MG63 (cell line): Measurements from ENCODE around the gene GLG1. TPM values are rescaled to one million over a fixed set of nuclear protein-coding genes. Genes with fewer than 3 reads are reported as not detected.

Experiments
- DNase-seq: peaks from one replicate; pipeline ENCODE4 v3.0.0-alpha.2; 2020
- H3K27me3 ChIP-seq: fragments of 250-450 bp; sonication (Bioruptor Pico); 2 replicates; pipeline ENCODE4 v1.5.1; 2020; ENCODE audit warnings: mild to moderate bottlenecking, moderate library complexity
- H3K36me3 ChIP-seq: fragments of 250-450 bp; sonication (Bioruptor Pico); 2 replicates; pipeline ENCODE4 v1.5.1; 2020; ENCODE audit warnings: mild to moderate bottlenecking, moderate library complexity
- H3K4me3 ChIP-seq: fragments of 250-450 bp; sonication (Bioruptor Pico); 2 replicates; pipeline ENCODE4 v1.5.1; 2020; ENCODE audit warnings: mild to moderate bottlenecking, moderate library complexity
- H3K9me3 ChIP-seq: fragments of 250-450 bp; sonication (Bioruptor Pico); 2 replicates; pipeline ENCODE4 v1.5.1; 2020; ENCODE audit warnings: mild to moderate bottlenecking, moderate library complexity
- total RNA-seq: library from RNA; depleted of rRNA; stranded (reverse); fragments of >200 nt; shearing (Covaris generic); gene quantifications from 2 replicates; pipeline ENCODE4 v1.2.3, GENCODE V29; 2014; ENCODE audit warnings: low replicate concordance

The GLG1 gene
- total RNA-seq, 1 experiment from 2014 or later: 29.4 TPM

DNA sequence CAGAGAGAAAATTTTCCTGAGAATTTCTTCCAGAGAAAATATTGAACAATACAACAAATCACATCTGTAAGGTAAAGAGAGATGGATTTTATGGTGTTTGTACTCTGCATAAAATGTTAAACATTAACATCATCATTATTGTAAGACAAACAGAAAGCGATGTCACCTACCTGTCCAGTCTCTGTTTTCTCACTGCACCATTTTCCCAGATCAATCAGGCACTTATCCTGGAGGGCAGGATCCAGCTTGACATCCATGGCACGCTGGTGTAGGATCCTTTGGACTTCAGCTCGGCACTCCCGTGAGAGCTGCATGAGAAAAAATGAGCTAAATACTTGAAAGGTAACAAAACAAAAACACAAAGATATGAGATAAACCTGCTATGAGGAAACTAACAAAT, 129.7 kb downstream of the GLG1 start:
- no peak for DNase-seq

GRCh38 chr16:74474416-74474815, 132.5 kb downstream of the GLG1 start:
- Histone ChIP-seq H3K27me3 (no peaks in the 10 kb centered on the region), H3K36me3 (peaks cover 4% of the 10 kb centered on the region; the same call in 1 of the 2 replicates), H3K4me3 (no peak overlapping the region), H3K9me3 (no peaks in the 10 kb centered on the region)
- DNase-seq: no peak

More for the DNA sequence above, 129.7 kb downstream of the GLG1 start:
- Histone ChIP-seq H3K9me3 (no peaks in the 10 kb centered on the region), H3K27me3 (no peaks in the 10 kb centered on the region), H3K36me3 (peaks cover 4% of the 10 kb centered on the region; the same call in 1 of the 2 replicates), H3K4me3 (no peak overlapping the region)

DNA sequence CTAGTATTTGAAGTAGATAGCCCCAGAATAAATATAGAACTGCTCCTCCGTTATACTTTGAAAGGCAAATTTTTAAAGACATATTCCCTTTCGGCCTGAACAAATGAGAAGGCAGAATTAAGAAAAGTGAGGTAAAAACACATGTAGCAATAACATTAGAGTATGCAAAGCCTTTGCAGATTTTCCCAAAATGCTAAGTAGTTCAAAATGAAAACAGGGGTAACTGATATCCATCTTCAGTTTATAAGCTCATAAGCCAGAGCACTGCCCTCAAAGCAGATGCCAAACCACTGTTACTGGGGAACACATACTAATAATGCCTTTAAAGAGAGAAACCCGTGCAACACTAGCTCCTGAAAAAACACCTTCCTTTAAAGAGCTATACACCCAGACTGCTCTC, 134.4 kb downstream of the GLG1 start:
- H3K36me3 ChIP-seq: peaks cover 4% of the 10 kb centered on the region; the same call in 1 of the 2 replicates
- no peaks in the 10 kb centered on the region for H3K9me3 ChIP-seq
- no peak for DNase-seq
- no peaks in the 10 kb centered on the region for H3K27me3 ChIP-seq
- no peak overlapping the region for H3K4me3 ChIP-seq

DNA sequence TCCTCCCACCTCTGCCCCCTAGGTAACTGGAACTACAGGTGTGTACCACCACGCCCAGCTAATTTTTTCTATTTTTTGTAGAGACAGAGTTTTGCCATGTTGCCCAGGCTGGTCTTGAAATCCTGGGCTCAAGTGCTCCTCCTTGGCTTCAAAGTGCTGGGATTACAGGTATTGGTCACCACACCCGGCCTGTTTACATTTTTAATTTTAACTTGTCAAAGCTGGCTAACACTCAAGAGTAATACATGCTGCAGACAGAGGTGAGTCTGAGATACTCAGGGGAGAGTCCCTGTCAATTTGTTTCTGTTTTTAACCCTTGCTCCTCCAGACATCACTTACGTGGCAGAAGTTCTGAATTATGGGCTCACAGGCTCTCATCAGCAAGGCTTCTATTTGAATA, 134.9 kb downstream of the GLG1 start:
- no peaks in the 10 kb centered on the region for H3K9me3 ChIP-seq
- no peaks in the 10 kb centered on the region for H3K27me3 ChIP-seq
- no peak for DNase-seq
- no peak overlapping the region for H3K4me3 ChIP-seq
- peaks cover 4% of the 10 kb centered on the region; the same call in 1 of the 2 replicates for H3K36me3 ChIP-seq

DNA sequence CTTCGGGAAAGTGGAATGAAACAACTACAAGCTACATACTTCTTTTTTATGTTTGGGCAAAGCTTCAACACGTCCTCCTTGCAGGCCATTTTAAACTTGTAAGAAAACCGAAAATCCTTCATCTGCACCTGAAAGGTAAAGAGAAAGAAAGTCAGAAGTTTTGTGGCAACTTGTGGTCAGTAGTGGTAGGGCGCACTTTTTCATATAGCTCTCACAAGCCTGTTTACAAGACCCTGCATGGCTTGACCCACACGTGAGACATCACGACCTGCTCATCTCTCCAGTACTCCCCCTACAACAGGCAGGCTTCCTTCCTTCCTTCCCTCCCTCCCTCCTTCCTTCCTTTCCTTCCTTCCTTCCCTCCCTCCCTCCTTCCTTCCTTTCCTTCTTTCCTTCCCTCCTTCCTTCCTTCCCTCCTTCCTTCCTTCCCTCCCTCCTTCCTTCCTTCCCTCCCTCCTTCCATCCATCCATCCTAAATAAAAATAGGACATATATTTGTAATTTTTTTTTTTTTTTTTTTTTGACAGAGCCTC, 136.9 kb downstream of the GLG1 start:
- H3K4me3 ChIP-seq: no peak overlapping the region
- H3K27me3 ChIP-seq: no peaks in the 10 kb centered on the region
- H3K36me3 ChIP-seq: no peaks in the 10 kb centered on the region
- H3K9me3 ChIP-seq: no peaks in the 10 kb centered on the region
- DNase-seq: no peak

GRCh38 chr16:74468807-74469525, 137.9 kb downstream of the GLG1 start:
- H3K27me3 ChIP-seq: no peaks in the 10 kb centered on the region
- no peaks in the 10 kb centered on the region for H3K9me3 ChIP-seq
- no peaks in the 10 kb centered on the region for H3K36me3 ChIP-seq
- DNase-seq: no peak
- H3K4me3 ChIP-seq: no peak overlapping the region

- no peaks in the 10 kb centered on the region for H3K36me3 ChIP-seq
- DNase-seq: no peak
- no peaks in the 10 kb centered on the region for H3K27me3 ChIP-seq
- H3K9me3 ChIP-seq: no peaks in the 10 kb centered on the region
- no peak overlapping the region for H3K4me3 ChIP-seq
Observed at GRCh38 chr16:74466872-74467271, 140.0 kb downstream of the GLG1 start.

GRCh38 chr16:74465851-74466685, 140.8 kb downstream of the GLG1 start:
- H3K4me3 ChIP-seq: no peak overlapping the region

GRCh38 chr16:74465281-74465680, 141.6 kb downstream of the GLG1 start:
- DNase-seq: no peak
- no peaks in the 10 kb centered on the region for H3K27me3 ChIP-seq
- H3K36me3 ChIP-seq: 0 out of 2 replicates have a peak, but pooled peaks cover 2% of the 10 kb centered on the region
- no peak overlapping the region for H3K4me3 ChIP-seq
- no peaks in the 10 kb centered on the region for H3K9me3 ChIP-seq

More at GRCh38 chr16:74465851-74466685, 140.8 kb downstream of the GLG1 start:
- no peak for DNase-seq
- Histone ChIP-seq H3K36me3 (0 out of 2 replicates have a peak, but pooled peaks cover 2% of the 10 kb centered on the region), H3K9me3 (no peaks in the 10 kb centered on the region), H3K27me3 (no peaks in the 10 kb centered on the region)

DNA sequence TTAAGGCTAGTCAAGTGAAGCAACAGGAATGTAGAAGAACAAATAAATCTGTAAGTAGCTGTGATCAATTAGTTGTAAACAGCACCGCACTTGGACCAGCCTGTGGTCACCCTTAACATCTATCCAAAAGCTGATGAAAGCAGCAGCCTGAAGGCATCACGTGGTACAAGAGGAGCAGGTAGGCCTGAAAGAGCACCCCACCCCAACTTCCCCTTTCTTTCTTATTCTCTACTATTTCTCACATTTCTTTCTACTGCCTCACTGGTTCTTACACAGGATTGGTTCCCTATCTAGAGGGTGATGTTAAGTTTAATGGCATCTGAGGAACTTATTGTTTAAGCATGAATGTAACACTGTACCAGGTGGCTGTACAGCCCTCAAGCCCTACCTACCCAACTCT, 143.0 kb downstream of the GLG1 start:
- no peak for DNase-seq
- Histone ChIP-seq H3K27me3 (no peaks in the 10 kb centered on the region), H3K36me3 (0 out of 2 replicates have a peak, but pooled peaks cover 2% of the 10 kb centered on the region)

DNA sequence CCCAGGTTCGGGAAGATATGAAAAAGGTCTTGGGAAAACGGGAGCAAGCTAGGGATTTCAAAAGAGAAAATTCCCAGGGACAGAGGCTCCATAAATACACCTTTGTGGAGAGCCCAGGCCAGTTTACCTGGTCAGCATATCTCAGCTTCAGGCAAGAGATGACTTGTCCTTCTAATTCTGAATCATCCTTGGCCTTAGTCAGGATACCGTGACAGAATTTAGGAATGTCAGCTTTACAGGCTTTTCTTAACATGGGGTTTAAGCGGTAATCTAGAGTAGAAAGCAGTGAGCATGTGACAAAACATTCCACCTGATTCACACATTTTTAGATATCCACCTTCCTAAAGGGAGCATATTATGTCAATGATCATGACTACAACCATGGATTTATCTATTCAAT, 144.6 kb downstream of the GLG1 start:
- DNase-seq: no peak
- H3K36me3 ChIP-seq: peaks cover 11% of the 10 kb centered on the region; the same call in 1 of the 2 replicates
- H3K4me3 ChIP-seq: no peak overlapping the region
- H3K27me3 ChIP-seq: no peaks in the 10 kb centered on the region
- no peaks in the 10 kb centered on the region for H3K9me3 ChIP-seq

More for the DNA sequence above, 143.0 kb downstream of the GLG1 start:
- Histone ChIP-seq H3K4me3 (no peak overlapping the region), H3K9me3 (no peaks in the 10 kb centered on the region)

DNA sequence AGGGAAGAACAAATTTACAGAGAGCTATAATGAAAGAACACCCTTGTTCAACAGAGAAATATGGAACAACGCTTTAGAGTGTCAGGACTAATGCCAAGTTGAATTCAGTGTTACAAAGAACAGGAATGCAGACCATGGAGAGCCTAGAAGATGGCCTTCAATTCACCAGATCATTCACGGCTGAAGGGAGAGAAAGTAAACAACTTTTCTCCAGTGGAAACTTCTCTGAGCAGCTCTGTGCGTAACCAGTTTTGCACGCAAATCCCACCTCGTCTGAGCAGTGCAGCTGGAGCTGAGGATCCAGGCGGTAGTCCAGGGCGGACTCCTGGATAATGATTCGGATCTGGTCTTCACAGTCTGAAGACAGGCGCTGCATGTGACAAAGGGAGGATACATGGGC, 145.1 kb downstream of the GLG1 start:
- peaks cover 11% of the 10 kb centered on the region; the same call in 1 of the 2 replicates for H3K36me3 ChIP-seq
- no peaks in the 10 kb centered on the region for H3K9me3 ChIP-seq
- H3K27me3 ChIP-seq: no peaks in the 10 kb centered on the region
- DNase-seq: no peak
- H3K4me3 ChIP-seq: no peak overlapping the region

DNA sequence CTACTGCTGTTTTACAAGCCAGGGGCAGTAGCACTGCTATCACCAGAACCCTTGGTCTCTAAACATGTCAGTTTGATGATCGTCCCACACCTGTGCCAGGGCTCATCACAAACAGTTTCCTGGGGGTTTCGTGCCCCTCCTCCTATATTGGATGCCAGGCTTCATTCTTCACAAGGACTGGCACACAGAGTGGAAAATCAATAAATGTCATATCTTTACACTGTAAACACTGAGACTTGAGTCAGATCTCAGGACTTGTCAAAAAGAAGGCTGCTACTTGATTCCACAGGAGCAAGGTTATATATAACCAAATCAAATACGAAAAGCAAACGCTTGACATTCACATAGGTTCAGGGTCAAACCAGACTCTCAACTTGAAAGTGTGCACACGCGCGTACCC, 146.4 kb downstream of the GLG1 start:
- H3K4me3 ChIP-seq: no peak overlapping the region
- no peaks in the 10 kb centered on the region for H3K27me3 ChIP-seq
- no peaks in the 10 kb centered on the region for H3K9me3 ChIP-seq
- no peak for DNase-seq
- peaks cover 11% of the 10 kb centered on the region; the same call in 1 of the 2 replicates for H3K36me3 ChIP-seq

- Histone ChIP-seq H3K4me3 (no peak overlapping the region), H3K36me3 (peaks cover 9% of the 10 kb centered on the region), H3K9me3 (no peaks in the 10 kb centered on the region), H3K27me3 (no peaks in the 10 kb centered on the region)
- no peak for DNase-seq
Observed at GRCh38 chr16:74456290-74456625, 150.7 kb downstream of the GLG1 start.

GRCh38 chr16:74455619-74456289, 151.2 kb downstream of the GLG1 start:
- Histone ChIP-seq H3K27me3 (no peaks in the 10 kb centered on the region), H3K36me3 (peaks cover 9% of the 10 kb centered on the region), H3K9me3 (no peaks in the 10 kb centered on the region), H3K4me3 (no peak overlapping the region)
- no peak for DNase-seq

DNA sequence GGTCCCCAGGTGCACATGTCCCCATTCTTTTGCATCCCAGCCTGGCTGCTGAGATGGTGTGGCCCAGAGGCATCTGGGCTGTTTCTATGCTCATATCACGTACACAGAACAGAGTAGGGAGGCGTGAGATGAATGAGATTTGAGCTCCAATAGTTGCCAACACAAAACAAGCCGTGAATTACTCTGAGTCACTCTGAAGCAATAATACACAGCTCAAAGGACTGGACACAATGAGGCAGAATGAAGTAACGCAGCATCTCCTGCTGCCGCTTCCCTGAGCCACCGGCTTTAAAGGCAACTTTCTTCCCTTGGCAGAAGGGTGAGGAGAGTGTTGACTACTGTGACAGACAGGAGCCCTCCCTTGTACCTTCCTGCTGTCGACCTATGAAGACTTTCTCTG, 151.7 kb downstream of the GLG1 start:
- H3K4me3 ChIP-seq: no peak overlapping the region
- DNase-seq: no peak

More for the DNA sequence above, 151.7 kb downstream of the GLG1 start:
- Histone ChIP-seq H3K36me3 (peaks cover 9% of the 10 kb centered on the region), H3K27me3 (no peaks in the 10 kb centered on the region), H3K9me3 (no peaks in the 10 kb centered on the region)
